Neutrophil (primary cell): Measurements from ENCODE around the gene MUC15.

Experiments used
- H3K27ac ChIP-seq: fragments of 200-600 bp; sonication (generic); 2 replicates; pipeline ENCODE4 v1.5.1; 2016; ENCODE audit warnings: mild to moderate bottlenecking, moderate library complexity
- H3K27me3 ChIP-seq: fragments of 200-600 bp; sonication (generic); 2 replicates; pipeline ENCODE4 v1.6.0; 2016; ENCODE audit warnings: mild to moderate bottlenecking
- H3K36me3 ChIP-seq: fragments of 200-600 bp; sonication (generic); 2 replicates; pipeline ENCODE4 v1.5.1; 2017
- H3K4me1 ChIP-seq, 2 experiments: fragments of 200-600 bp in 1 of 2; sonication (generic) in 1 of 2; 1 replicate in 1 of 2; 2 replicates in 1 of 2; pipeline versions ENCODE4 v1.5.1 to v1.6.1; 2013 to 2016; ENCODE audit warnings: low read depth in 1 of 2, low read length in 1 of 2, mild to moderate bottlenecking in 1 of 2, moderate library complexity in 1 of 2; ENCODE audit not compliant: control insufficient read depth in 1 of 2, insufficient read depth in 1 of 2
- H3K4me3 ChIP-seq, 2 experiments: fragments of 200-600 bp in 1 of 2; sonication (generic) in 1 of 2; 1 replicate in 1 of 2; 2 replicates in 1 of 2; pipeline ENCODE4 v1.5.1; 2013 to 2016; ENCODE audit warnings: low read depth in 1 of 2, low read length in 1 of 2, mild to moderate bottlenecking in 1 of 2, moderate library complexity in 1 of 2
- H3K9me3 ChIP-seq: fragments of 200-600 bp; sonication (generic); 2 replicates; pipeline ENCODE4 v1.5.1; 2016
- CTCF ChIP-seq: fragments of 200-600 bp; sonication (generic); IDR thresholded peaks from 2 replicates; pipeline ENCODE4 v1.5.1; 2016; ENCODE audit warnings: antibody characterized with exemption

The MUC15 gene

DNA sequence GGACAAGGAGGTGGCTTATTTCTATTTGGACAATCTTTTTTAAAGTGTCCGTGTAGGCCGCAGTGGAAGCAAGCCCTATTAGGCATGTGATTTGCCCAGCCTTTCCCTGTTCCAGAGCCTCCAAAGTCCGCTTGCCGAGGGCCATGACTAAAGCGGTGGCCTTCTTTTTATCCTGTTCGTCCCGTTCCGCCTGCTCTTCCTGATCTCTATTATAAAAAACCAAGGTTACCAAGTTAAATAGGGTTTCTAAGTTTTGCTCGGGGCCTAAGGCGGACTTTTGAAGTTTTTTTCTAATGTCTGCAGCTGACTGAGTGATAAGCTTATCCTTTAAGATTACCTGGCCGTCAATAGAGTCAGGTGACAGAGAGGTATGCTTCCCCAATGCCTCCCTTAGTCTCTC is 21.6 kb upstream of the MUC15 start:
- Histone ChIP-seq H3K27me3 (no peaks in the 10 kb centered on the region), H3K9me3 (no peaks in the 10 kb centered on the region), H3K4me3 (no peak overlapping the region), H3K27ac (no peak overlapping the region), H3K36me3 (no peaks in the 10 kb centered on the region), H3K4me1 (peaks cover 0 to 10% of the 10 kb centered on the region in 2 experiments)
- TF ChIP-seq CTCF = no peak

DNA sequence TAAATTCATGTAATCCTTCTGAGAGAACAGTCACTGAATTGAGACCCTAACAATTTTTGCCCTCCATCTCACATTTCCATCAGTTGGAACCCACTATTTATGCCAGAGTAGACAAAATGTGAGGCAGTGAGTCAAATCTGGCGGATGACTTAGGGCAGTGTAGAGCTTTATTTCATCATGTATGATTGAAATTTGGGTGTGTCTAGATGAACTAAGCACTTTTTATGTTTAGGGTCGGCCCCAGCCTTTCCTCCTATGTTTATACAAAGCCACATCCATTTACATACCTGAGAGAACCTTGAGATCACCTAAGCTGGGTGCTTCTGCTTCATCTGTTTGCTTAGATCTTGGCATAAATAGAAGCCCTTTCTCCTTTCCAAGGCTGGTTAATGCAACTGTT is 15.0 kb upstream of the MUC15 start:
- Histone ChIP-seq H3K36me3 (no peaks in the 10 kb centered on the region), H3K4me3 (no peak overlapping the region), H3K27me3 (no peaks in the 10 kb centered on the region), H3K27ac (no peak overlapping the region), H3K9me3 (no peaks in the 10 kb centered on the region), H3K4me1 (peaks cover 0 to 3% of the 10 kb centered on the region in 2 experiments)
- TF ChIP-seq CTCF = no peak

DNA sequence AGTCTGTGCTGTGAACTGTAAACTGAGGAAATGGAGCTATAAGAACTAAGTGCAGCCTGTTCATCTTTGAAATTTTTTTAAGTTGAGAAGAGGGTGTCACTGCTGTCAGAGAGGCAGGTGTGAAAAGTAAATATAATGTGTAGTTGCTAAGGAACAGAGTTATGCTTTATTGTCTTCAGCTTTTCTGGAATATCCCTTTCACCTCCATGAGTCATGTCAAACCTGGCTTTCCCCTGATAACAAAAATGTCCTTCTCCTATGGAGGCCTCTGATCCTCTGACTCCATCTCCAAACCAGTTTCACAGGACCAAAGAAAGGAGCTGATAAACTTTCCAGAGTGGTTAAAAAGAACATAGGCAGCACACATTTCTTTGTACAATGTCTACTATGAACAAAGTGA is 12.8 kb upstream of the MUC15 start:
- H3K4me3 ChIP-seq = no peak overlapping the region
- H3K27ac ChIP-seq = no peak overlapping the region
- H3K4me1 ChIP-seq = peaks cover 0 to 3% of the 10 kb centered on the region in 2 experiments
- no peaks in the 10 kb centered on the region for H3K9me3 ChIP-seq
- no peak for TF ChIP-seq CTCF
- no peaks in the 10 kb centered on the region for H3K36me3 ChIP-seq
- no peaks in the 10 kb centered on the region for H3K27me3 ChIP-seq

DNA sequence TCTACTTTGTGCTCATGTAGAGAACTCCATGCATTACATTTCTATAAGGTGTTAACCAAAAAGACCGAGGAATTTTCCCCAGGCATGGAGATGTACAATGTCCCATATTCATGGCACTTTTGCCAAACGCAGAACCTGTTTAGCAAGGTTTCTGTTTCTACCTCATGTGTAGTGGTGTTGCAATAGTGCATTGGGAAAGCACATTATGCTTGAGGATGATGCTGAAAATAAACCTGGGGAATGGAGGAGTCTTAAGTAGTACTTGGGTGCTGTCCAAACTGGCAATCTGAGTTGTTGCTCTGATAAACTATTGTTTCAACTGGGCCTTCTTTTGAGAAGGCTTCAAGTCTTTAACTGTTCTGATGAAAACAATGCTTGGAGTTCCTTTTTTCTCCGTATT is 11.5 kb upstream of the MUC15 start:
- Histone ChIP-seq H3K4me3 (no peak overlapping the region), H3K9me3 (no peaks in the 10 kb centered on the region), H3K27me3 (no peaks in the 10 kb centered on the region), H3K4me1 (peaks cover 0 to 3% of the 10 kb centered on the region in 2 experiments), H3K27ac (no peak overlapping the region), H3K36me3 (no peaks in the 10 kb centered on the region)
- TF ChIP-seq CTCF = no peak

DNA sequence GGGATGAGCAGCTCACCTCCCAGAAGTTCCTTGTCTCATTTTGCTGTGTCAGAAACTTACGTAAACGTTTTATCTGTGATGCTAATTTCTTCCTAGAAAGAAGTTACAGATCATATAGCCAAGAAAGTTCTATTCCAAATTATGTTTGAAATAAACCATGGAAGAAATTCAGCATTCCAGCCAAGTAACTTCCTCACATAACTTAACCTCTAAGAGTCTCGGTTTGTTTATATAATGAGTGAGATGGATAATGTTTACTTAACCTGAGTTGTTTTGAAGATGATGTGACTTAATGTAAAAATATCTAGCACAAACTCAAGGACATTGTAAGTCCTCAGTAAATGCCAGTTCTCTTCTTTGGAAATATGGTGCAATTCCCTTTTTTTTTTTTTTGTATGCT is 8.9 kb upstream of the MUC15 start:
- no peak for TF ChIP-seq CTCF
- H3K4me3 ChIP-seq = no peak overlapping the region
- H3K27ac ChIP-seq = no peak overlapping the region
- H3K36me3 ChIP-seq = no peaks in the 10 kb centered on the region
- peaks cover 0 to 3% of the 10 kb centered on the region in 2 experiments for H3K4me1 ChIP-seq
- no peaks in the 10 kb centered on the region for H3K9me3 ChIP-seq
- no peaks in the 10 kb centered on the region for H3K27me3 ChIP-seq

GRCh38 chr11:26579683-26580082 is 7.6 kb upstream of the MUC15 start:
- Histone ChIP-seq H3K27ac (no peak overlapping the region), H3K9me3 (no peaks in the 10 kb centered on the region), H3K27me3 (no peaks in the 10 kb centered on the region), H3K4me3 (no peak overlapping the region), H3K36me3 (no peaks in the 10 kb centered on the region), H3K4me1 (peaks cover 0 to 3% of the 10 kb centered on the region in 2 experiments)
- TF ChIP-seq CTCF = no peak
